Left forelimb (tissue), 1 donor: ENCODE measurements around the gene HLA-F.

Experiments
- DNase-seq: peaks from one replicate; pipeline ENCODE4 v3.0.0-alpha.2; 2018; ENCODE audit warnings: low spot score

The HLA-F gene

DNA sequence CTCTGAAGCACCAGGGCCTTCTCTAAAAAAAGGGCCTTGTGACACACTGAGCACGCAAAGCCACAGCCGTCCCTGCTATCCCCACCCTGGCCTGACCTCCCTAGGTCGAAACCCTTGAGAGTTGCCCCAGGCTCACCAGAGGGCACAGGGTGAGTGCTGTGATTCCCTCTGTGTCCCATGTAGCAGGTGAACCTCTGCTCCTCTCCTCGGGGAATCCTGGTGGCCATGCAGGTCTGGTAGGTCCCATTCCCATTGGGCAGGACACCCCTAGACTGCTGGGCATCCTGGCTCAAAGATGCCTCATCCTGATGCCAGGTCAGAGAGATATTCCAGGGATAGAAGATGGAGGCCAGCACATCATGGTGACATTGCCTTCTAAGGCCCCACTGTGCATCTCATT, 20.9 kb downstream of the HLA-F start:
- DNase-seq, result no peak

DNA sequence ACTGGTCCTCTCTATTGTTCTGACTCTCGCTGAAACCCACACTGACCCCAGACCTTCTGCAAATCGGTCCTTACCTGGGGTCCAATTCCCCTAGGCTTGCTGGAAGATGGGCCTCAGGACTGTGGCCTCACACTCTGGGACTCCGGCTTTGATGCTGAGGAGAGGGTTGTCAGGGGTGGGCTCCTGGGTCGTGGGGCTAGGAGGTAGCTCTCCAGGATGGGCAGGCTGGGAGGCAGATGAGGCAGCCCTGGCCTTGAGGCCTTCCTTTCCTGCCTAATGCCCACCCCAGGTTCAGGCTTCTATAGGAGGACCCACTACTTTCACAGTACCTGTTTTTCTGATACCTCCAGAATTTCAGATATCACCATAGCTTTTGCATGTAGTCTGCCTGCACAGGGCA, 21.4 kb downstream of the HLA-F start:
- DNase-seq, result no peak

DNA sequence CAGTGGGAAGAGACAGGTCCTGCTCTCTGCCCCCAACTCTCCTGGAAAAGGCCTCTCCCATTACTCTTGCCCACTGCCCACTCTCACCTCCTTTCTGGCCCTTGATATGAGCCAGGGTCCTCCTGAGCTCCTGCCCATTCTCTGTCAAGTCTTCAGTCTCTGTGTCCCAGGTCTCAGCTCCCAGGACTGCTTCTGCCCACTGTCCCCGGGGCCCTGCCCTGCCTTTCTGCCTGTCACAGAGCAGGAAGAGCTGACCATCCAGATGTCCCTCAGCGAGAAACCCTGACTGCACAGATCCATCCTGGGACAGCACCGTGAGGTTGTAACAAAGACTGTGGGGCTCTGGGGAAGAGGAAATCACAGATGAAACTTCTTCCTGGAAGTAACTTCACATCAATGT, 22.2 kb downstream of the HLA-F start:
- peak; percentile 47 for DNase-seq

DNA sequence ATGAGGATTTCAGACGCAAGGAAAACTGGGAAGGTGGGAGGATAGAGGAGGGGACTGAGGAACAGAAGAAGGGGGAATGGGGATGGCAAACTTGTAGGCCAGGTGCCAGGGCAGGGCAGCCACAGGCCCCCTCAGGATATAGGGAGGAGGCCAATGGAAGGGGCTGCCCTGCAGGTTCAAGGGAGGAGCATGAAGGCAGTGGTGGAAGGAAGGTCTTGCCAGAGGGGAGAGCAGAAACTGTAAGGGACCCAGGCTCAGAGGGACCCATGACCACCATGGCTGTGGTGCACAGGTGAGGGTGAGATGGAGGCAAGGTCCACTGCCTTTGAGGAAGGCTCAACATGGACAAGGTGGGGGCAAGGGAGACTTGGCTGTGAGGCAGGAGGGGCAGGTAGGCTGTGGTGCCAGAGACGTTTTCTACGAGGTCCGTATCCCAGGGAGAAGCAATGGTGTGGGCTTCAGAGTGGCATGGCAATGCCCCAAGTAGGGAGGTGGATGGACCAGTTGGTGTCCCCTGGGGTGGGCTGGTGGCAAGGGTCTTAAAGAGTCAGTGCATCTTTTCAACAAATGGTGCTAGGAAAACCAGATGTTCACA, 22.7 kb downstream of the HLA-F start:
- DNase-seq, result peak; percentile 55

DNA sequence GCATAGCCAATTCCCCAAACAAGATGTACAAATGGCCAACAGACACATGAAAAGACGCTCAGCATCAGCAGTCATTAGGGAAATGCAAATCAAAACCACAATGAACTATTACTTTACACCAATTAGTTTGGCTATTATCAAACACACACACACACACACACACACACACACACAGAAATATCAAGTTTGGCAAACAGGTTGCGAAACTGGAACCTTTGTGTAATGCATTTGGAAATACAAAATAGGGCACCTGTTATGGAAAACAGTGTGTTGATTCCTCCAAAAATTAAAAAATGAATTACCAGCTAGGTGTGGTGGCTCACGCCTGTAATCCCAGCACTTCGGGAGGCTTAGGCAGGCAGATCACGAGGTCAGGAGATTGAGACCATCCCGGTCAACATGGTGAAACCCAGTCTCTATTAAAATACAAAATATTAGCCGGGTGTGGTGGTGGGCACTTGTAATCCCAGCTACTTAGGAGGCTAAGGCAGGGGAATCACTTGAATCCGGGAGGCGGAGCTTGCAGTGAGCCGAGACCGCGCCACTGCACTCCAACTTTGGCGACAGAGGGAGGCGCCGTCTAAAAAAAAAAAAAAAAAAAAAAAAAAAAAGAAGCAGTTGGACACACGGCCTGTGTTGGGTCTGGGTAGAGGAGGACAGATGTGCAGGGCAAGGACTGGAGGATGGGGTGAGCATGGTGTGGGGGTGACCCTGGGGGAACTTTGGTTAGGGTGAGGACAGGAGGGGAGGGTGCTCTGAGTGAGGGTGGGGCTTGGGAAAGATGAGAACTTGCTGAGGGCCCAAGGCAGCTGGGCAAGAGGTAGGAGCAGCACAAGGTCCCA, 23.8 kb downstream of the HLA-F start:
- DNase-seq, result no peak

DNA sequence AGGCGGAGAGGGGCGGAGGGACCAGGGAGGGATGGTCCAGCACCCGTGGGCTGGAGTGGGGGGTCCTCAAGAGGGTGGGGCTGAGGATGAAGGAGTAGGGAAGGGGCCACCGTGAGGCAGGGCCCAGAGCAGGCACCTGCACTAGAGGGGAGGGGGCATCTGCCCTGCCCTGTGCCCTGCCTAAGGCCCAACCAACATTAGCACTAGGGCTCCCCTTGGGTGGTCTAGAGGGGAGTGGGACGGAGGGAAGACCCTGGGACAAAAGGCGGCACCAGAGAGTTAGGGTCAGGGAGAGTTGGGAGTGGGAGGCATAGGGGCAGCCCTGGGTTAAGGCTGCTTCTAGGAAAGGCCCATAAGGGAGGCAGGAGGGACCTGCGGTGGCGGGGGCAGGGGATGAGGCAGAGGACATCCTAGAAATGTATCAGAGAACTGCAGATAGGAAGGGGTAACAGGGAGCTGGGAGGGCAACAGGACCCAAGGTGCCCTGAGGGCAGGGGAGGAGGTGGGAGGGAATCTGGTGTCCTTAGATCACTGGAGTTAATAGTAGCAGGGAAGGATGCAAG, 24.5 kb downstream of the HLA-F start:
- no peak for DNase-seq

DNA sequence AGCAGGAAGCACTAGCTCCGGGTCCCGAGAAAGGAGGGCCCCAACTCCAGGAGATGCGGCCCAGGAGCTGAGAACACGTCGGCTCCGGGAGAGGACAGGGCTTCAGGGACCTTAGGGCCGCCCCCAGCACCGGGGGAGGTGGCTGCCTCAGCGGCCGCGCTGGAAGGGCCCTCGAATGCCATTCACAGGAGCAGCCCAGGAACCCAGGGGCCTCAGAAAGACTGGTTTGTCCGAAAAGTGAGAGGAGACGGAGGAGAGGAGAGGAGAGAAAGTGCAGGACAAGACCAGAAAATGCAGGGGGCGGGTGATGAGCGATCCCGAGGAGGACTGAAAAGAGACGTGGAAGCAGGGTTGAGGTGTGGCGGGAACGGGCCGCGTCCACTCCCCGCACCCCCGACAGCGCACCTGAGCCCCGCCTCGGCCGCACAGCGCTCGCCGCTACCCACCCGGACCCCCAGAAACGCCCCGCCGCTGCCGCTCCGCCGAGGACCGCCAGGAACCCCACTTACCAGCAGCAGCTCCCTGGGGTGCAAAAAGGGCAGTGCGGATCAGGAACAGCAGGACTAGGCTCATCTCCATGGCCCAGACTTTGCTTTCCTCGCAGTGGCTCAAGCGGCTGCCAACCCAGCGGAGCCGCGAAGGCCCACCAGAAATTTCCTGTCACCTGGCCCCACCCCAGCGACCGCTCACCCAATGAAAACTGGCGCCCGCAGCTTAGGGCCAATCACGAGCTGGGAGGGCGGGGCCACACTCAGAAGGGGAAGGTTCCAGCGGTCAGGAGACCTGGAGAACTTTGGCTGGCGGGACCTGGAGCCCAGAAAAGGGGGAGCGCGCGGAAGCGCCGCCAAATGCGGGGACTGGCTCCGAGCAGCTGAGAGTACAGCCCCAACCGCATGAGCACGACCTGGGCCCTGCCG, 25.4 kb downstream of the HLA-F start:
- peak; percentile 87 for DNase-seq

DNA sequence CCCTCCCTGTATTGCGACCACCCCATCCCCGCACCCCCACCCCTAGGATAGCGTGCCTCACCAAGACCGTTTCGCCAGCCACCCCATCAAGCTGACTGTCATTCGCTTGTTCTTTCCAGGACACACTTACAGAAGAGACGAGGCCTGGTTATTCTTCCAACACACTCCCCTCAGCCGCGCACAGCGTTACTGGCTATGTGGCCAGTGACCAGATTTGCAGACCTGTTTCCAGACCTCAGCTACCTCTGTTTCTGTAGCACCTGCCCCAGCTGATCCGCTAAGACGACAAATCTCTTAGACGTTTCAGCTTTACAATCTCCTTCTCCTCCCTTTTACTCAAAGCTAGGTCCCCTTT, 26.1 kb downstream of the HLA-F start:
- DNase-seq, result no peak

DNA sequence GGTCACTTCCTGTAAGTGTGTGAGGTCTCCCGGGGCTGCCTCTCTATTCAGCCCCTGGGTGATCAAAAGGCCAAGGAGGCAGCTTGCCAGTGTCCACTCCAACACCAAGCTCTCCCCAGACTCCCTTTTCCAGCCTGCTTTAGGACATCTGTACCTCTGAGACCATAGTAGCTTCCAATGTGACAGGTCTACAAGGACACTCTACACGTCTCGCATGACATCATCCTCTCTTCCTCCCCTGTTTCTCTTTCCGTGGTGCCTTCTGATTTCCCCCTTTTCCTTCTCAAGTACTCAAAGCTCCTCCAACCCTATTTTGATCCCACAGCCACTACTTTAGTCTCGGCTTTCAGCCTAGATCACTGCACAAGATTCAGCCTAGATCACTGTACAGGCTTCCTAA, 26.4 kb downstream of the HLA-F start:
- DNase-seq, result peak; percentile 46

DNA sequence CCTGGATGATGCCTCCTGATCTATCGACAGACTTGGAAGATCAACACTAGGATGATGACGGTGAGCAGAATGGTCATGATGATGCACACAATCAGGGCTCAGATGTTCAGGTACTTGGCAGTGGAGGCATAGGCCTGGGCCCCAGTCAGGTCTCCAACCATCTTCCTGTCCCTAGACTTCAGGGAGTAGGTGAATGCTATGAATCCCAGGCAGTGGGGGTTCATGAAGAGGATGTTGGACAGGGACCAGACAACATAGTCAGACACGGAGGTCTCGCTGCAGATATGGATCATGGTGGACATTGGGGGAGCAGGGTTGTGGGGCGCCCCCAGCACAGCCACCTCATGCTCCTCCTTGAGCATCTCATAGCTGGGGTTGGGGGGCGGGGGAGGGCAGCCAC, 27.5 kb downstream of the HLA-F start:
- peak; percentile 45 for DNase-seq

DNA sequence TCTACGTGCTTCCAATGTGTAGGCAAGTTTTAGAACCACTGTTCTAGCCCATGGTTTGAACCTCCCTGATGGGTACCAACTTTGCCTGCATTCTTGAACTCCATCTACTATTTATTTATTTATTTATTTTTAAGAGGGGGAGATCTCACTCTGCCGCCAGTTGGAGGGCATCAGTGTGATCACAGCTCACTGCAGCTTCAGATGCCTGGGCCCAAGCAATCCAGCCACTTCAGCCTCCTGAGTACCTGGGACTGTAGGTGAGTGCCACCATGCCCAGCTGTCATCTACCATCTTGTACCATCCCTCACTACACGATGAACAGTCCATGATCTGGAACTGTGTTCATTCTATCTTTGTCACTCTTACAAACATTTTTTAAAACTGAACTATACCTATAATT, 28.2 kb downstream of the HLA-F start:
- DNase-seq, result no peak

DNA sequence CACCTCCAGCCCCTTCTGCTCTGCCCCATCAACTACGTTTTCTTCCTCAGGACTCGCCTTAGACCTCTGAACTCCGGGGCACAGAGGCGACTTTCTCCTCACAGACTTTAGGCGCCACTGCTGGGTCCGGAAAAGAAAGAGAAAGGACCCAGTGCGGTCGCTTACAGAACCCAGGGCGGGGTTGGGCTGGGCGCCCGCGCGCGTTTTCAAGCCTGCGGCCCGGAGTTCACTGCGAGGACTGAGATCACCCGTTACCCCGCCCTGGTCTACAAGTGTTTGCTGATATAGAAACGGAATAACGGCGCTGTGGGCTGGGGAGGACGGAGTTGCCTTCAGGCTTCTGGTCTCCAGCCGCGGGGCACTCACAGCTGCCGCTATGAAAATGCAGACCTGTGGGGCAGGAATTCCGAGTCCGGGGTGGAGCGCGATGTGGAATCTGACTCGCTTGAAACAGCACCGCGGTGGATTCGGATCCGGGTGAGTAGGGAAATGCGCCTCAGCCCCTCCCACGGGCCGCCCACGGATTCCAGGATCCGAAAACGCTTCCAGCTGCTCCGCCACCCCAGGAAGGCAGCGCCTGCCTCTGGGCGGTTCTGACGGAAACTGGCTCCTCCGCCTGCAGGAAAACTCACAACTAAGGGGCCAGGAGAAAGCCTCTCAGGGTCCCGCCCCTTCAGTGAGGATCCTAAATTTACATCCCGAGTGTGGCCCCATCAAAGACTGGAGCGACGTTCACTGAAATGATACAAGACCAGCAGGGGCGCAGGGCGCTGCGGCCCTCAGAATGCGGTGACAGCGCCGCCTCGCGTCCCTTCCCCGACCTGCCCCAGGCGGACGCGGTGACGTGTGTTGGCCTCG, 29.4 kb downstream of the HLA-F start:
- peak; percentile 93 for DNase-seq

DNA sequence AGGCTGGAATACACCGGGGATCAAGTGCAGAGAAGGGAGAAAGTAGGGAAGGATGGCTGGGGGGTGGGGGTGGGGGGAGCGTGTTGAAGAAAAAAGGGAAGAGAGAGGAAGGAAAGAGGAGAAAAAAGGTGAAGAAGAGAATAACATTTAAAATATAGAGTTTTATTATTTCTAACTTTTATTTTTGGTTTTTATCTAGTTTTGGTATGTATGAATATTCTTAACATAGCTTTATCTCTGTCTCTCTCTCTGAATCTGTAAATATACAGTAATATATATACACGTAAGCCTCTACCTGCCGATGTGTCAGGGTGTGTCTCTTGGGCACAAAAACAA, 30.0 kb downstream of the HLA-F start:
- DNase-seq, result no peak

DNA sequence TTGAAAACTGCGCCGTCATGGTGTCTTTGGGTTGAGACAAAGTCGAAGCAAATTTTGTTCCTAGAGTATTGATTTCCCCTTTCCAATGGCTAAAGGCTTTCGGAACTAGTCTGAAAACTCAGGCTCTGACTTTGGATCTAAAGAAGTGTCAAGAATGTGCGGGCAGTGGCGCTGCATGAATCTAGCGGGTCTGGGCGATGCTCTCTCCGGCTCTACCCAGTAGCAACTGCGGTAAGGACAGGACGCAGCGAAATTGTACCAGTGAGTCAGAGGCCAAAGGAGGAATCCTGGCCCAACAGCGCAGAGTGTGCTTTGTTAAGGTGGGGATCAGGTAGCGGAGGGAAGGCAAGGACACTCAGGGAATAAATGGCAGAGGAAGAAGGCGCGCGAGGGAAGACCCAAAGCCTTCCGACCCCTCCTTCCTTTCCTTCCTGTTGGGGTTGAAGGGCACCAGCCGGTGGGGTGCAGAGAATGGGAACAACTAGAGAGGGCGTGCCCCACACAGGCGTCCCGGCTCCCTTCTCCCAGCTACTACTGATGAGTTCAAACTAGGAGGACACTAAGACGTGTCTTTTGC, 32.1 kb downstream of the HLA-F start:
- DNase-seq, result no peak

DNA sequence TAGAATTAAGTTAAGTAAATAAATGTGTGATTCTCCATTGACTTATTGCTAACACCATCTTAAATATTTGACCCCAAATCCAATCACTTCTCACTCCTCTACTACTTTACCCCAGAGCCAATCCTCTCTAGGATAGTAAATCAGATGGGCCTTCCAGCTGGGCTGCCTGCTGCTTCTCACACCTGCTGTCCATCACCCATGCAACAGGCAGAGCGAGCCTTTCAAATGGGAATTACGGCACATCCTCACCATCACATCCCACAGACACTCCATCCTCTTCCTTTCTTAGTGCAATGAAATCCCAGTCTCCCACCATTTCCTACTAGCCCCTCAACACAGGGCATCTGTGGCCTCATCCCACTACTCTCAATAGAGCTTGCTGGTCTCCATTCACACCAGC, 34.0 kb downstream of the HLA-F start:
- no peak for DNase-seq

DNA sequence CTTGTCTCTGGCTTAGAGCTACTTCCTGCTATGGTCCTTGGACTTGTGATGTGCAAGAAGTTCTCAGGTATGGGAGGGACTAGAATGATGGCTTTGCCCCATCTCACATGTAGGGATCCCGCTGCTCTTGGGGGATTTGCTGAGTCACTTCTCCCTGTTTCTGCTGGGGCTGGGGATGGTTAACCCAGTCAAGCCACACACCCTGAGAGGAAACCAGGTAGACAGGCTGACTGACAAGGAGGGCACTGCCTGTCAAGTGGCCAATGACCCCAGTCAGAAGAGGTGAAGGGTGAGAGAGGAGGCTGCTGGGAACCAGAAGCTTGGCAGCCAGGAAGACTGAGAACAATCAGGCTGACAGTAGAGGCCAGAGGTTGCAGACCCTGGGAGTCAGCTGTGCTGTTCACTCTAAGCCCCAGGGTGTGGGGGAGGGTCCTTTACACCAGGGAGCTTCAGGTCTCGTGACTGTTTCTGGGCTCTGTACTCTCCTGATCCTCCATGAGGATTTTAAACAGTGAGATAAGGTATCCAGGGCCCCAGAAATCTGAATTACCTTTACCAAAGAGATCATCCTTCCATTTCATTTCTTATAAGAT, 34.6 kb downstream of the HLA-F start:
- no peak for DNase-seq

DNA sequence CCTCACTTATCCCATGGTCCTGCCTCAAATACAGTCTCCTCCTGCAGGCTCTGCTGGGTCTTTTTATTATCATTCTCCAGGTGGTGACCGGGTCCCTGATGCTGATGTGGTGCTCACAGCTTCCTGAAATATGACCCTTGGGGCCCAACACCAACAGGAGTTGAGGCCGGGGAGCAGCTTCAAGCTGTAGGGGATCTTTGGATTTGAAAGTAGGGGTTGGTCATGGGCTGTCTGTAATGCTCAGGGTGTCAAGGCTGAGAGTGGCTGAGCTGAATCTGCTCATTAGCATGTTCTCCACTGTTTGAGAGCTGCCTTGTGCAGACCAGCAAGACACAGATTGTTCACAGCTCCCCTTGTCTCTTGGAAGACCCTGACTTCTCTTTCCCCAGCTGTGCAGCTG, 35.5 kb downstream of the HLA-F start:
- DNase-seq, result no peak

DNA sequence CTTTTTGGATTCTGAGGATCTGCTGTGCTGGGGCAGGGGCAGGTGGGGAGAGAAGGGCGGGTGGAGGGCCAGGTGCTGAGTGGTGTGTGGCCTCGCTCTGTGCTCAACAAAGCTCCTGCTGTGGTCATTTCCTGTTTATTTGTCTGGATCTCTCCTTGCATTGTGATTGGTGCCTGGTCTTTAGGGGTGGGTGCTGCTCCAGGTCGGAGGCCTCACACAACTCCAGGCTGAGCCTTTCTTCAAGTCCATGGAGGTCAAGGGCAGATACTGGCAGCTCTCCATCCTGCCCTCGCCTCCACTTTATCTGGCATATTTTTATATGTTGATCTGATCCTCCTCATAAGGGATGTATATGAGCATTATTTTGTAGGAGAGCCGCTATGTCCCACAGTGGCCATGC, 36.2 kb downstream of the HLA-F start:
- no peak for DNase-seq

DNA sequence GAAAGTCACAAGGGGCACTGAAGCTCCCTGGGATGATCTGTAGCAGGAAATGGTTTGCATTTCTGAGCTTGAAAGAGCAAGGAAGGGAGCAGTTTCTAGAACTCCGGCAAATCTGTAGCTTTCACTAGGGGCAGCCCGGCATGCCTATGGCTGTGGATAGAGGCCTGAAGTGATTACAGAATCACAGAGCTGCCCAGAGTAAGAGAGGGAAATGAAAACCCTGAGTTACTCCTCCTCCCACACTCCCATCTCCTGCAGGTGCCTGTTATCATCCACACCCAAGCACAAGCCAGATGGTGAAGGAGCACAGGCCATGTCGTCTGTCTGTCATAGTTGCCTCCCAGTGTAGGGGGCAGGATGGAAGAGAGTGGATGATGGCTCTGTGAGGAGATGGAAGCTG, 37.1 kb downstream of the HLA-F start:
- no peak for DNase-seq

DNA sequence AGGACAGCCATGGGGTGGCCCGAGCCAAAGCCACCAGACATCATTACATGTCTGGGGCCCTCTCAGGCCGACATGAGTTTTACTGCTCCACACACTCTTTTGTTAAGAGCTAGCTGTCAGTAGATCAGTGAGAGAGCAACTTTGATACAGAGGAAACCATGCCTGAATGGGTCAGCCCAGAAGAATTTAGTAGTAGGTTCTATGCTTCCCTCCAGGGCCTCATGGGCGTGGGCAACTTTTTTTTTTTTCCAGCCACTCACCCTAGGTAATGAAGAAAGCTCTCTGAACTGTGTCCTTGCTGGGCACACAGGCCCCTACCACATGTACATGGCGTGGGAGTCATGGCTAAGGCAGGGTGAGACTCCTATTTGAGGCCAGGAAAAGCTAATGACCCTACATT, 38.8 kb downstream of the HLA-F start:
- no peak for DNase-seq

DNA sequence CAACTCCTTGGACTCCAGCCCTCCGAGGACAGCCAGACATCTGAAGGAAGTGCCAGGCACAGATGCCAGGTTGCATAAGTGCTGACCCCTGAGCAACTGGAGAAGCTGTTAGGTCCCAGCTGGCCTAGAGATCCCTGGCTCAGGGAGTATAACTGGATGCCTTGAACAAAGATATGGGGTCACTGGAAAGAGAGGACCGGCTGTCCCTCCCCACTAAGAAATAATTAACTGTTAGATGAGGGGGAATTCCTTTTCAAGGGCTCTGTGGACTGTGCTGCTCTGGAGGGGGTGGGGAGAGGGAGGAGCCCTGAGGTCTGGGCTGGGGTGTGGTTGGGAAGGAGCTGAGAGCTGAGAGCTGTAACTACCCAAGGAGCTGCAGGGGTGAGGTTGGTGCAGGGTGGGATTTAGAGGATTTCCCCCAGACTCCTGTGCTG, 39.6 kb downstream of the HLA-F start:
- no peak for DNase-seq
